ENCODE data around the gene ELF5.

The ELF5 gene

DNA sequence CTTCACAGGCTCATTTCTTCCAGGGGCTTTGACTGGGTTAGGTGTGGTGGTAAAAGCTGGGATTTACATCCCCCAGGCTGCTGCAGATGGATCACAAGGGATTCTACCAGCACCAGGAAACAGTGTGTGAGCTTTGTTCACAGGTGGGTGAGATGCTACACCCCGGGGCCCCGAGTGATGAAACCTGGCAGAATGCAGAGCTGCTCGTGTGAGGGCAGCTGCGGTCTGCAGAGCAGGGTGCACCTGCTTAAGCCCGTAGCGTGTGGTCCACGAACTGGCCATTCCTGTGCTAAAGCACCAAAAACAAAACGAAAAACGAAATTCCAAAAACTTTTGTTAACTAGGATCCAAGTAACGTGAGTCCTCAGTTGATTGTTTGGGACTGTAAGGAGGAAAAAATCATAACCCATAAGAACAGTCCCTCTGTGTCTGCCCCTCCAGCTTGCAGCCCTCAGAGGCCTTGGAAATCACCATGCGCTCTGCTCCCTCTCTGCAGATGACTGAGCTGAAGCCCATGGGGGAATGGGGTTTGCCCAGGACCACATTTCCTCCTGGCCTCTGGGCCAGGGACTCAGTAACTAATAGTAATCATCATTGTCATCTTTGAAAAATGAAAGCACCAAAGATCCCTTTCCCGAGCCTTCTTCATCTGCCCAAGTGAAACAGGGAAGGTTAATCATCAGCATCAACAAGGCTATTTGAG, 24.6 kb downstream of the ELF5 start:
- no peak for DNase-seq

DNA sequence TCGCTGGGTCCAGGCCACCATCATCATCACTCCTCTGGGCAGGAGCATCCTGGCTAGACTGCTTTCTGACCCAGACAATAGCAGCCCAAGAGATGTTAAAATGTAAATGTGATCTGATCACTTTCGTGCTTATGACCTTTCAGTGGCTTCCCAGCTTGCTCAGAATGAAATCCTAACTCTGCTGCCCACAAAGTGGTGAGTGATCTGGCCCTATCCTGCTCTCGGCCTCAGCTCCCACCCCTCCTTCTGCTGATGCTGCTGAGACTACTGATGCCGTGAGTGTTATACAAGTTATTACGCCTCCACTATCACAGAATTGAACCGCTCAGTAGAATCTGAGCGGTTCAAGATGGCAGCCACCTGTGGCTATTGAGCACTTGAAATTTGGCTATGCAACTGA, 26.2 kb downstream of the ELF5 start:
- no peak for DNase-seq

DNA sequence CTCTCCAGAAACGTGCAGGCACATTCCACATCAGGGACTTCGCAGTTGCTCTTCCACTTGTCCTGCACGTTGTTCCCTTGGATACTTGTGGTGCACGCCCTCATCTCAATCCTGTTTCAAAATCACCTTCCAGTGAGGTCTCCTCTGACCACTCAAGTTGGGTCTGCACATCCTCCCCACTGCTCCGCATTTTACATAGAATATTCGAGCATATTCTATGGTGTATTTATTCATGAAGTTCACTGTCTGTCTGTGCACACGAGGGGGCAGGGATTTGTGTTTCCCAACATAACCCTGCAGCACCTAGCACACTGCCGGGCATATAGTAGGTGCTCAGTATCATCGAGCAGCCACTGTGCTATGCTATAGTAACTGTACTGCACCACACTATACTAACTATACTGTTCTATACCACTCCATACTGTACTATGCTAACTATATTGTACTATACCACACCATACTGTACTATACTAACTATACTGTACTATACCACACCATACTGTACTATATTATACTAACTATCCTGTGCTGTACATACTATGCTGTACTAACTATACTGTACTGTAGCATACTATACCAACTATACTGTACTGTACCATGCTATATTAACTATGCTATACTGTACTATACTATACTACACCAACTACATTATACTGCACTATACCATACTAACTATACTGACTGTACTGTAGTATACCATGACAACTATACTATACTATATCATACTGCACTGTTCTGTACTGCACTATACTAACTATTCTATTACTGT, 30.3 kb downstream of the ELF5 start:
- no peak for DNase-seq

DNA sequence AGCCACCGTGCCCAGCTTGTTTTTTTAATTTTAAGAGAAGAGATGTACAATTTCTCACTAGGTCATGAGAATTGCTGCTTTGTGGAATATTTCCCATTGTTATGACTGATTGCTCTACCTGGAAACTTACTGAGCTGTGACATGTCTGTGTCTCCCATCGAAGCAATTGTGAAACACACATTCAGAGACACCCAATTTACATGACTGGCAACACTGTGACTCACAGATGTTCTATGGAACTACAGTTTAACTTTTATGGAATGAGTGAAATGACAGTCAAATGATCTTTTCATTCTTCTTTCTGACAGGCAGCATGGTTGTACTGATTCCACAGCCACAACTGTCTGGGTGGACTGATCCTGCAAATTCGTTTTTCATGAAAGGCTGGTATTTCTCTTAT, 32.3 kb downstream of the ELF5 start:
- DNase-seq: no peak

DNA sequence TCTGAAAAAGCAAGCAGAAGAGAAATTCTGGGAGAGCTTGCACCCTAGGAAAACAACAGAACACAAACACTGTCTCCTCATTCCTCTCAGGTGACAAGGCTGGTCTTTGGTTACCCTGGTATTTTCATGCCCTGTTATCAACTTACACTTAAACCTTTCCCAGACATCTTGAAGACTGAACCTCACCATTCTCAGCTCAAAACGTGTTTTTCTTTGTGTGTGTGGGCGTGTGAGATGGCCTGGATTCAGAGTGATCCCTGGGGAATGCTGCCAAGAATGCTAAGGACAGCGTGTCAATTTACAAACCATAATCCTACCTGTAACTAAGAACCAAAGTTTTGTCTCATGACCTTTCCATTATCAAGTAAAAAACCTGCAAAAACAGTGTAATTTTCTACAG, 33.3 kb downstream of the ELF5 start:
- DNase-seq: no peak

DNA sequence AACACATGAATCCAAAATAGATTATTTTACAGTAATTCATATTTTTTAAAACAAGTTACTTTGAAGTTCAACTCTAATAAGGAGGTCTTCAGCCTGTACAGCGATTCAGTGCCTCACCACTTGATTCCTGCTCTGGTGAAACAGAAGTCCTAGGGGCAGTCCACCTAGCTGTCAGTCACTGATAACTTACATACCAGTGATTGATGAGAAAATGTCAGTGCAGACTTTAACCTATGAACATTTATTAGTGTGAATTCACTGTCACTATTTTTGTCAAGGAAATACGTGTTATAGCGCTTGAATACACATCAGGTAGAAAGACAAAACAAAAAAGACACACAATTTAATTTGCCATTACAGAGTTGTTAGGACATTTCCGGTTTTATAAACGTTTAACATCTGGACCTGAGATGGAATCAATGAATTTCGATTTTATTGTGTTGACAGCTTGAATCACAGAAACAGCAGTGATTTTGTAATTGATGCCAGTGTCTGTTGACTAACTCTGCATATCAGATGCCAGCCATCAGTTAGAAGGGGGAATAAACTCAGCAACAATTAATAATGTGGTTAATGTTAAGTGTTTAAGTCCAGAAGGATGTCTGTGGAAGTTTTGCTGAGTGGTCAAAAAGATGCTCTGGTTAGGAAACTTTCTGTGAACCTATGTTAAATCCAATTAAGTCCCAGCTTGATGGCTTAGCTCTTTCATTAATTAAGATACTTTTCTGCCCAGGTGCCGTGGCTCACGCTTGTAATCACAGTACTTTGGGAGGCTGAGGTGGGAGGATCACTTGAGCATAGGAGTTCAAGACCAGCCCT, 34.5 kb downstream of the ELF5 start:
- DNase-seq: no peak

DNA sequence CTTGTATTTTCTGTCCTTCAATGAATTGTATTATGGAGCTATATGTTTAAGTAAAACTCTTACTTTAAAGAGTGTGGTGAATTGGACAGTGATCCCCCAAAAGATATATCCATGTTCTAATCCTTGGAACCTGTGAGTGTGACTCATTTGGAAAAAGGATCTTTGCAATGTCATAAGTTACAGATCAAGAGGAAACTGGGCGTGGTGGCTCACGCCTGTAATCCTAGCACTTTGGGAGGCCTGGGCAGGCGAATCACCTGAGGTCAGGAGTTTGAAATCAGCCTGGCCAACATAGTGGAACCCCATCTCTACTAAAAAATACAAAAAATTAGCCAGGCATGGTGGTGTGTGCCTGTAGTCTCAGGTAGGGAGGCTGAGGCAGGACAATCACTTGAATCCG, 36.7 kb downstream of the ELF5 start:
- DNase-seq: no peak

DNA sequence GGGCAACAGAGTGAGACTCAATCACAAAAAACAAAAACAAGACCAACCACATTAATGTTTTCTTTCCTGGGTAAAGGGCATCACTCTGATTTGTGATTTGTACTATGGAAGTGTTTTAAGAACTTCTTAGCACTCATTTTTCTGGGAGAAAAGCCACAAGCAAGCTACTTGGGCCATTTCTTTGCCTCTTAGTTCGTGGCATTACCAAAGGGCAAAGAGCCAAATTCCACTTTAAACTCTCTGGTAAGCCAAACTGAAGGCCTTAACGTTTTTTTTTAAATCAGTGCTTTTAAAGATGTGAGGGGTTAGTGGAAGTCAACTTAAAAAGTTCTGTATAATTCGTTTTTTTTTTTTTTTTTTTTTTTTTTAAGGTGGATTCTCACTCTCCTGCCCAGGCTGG, 37.9 kb downstream of the ELF5 start:
- DNase-seq: no peak

DNA sequence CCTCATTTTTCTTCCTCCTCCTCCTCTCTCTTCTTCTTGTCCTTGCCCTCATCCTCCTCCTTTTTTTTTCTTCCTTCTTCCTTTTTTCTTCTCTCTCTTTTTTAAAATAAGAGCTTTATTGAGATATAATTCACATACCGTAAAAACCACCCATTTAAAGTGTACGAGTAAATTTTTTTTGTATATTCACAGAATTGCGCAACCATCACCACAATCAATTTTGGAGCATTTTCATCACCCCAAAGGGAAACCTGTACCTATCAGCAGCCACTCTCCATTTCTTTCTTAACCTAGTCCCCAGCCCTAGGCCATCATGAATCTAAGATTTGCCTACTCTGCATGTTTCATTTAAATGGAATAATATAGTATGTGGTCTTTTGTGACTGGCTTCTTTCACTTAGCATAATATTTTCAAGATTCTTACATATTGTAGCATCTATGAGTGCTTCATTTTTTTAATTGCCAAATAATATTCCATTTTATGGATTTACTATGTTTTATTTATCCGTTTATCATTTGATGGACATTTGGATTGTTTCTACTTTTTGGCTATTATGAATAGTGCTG, 39.9 kb downstream of the ELF5 start:
- no peak for DNase-seq

DNA sequence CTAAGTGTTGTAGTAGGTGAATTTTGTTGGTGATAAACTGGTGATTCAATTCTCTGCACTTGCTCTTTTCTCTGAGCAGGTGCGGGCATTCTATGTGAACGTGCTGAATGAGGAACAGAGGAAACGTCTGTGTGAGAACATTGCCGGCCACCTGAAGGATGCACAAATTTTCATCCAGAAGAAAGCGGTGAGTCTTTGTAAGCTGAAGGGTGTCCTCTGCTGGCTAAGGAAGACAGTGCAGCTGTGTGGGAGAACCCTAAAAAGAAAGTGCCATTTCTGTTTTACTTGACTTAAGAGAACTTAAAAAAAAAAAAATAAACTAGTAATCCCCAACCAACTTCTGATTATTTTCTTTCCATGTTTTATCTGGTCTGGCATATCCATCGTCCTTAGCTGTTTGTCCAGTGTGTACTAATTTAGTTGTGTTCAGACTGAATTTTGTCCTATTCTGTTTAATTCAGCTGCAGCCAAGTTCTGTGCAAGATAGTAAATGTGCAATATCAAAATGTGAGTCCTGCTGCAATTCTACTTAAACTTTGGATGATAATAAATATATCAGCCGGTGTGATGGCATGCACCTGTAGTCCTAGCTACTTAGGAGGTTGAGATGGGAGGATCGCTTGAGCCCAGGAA, 45.3 kb downstream of the ELF5 start:
- no peak for DNase-seq

DNA sequence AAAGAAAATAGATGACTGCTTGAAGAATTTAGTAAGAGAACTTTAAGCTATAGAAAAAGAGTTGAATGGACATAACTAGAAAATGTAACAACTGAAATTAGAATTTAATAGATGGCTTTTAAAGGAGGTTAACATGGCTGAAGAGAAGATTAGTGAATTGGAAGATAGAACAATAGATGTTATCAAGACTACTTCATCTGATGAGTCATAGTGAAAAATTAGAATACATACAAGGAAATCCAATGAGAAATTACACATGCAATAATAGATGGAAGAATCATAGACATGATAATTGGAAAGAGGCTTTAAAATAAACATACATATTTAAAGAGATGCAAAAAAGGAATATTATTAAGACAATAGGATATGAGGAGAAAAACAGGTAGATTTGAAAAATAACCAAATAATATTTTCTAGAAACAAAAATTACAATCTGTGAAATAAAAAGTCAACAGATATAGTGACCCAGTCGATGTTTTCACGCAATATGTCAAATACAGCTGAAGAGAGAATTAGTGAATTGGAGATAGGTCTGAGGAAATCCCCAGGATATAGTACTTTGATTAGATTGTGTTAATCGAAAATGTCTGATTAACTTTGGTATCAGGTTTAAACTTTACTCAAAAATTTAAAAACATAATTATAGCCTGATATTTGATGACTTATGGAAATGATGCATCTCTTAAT, 46.6 kb downstream of the ELF5 start:
- DNase-seq: no peak

DNA sequence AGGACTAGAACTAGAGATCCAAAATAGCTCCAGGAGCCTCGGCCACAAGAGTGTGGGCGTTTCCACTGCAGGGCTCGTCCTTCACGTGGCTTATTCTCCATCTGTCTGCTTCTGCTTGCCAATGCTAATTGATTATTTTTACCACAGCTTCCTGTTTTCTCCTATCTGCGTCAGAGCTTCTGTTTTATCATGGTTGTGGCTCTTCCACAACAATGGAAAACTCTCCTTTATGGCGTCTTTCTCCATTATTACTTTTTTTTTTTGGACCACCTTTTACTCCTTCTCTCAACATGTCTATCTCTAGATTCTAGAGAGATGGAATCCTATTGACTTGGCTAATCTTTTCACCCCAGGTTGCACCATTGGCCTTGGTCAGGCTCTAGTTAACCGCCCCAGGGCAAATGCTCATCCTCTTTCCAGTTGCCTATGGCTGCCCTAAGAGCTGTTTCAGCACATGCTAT, 49.0 kb downstream of the ELF5 start:
- DNase-seq: no peak

DNA sequence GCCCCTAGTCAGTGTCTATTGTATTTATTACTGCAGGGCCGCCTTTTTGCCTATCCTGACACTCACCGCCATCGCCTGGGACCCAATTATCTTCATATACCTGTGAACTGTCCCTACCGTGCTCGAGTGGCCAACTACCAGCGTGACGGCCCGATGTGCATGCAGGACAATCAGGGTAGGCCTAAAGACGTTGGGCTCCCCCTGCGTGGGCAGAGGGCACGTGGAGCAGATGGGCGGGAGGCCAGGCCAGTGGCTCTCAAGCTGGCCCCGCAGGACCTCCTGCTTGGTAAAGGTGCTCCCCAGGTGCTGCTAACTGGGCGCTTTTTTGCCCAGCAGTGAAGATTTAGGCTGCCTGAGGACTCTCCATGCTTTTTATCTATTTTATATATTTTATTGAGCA, 52.4 kb downstream of the ELF5 start:
- no peak for DNase-seq

DNA sequence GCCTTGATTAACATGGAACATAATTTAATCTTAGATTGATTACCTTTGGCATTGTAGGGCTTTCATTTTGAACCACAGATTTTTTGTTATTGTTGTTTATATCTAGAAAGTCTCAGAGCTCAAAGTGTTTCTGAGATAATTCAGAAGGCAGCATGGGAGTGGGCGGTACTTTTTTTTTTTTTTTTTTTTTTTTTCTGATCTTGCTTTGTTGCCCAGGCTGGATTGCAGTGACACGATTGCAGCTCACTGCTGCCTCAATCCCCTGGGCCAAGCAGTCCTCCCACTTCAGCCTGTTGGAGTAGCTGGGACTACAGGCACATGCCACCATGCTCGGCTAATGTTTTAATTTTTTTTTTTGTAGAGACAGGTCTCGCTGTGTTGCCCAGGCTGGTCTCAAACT, 53.3 kb downstream of the ELF5 start:
- no peak for DNase-seq

DNA sequence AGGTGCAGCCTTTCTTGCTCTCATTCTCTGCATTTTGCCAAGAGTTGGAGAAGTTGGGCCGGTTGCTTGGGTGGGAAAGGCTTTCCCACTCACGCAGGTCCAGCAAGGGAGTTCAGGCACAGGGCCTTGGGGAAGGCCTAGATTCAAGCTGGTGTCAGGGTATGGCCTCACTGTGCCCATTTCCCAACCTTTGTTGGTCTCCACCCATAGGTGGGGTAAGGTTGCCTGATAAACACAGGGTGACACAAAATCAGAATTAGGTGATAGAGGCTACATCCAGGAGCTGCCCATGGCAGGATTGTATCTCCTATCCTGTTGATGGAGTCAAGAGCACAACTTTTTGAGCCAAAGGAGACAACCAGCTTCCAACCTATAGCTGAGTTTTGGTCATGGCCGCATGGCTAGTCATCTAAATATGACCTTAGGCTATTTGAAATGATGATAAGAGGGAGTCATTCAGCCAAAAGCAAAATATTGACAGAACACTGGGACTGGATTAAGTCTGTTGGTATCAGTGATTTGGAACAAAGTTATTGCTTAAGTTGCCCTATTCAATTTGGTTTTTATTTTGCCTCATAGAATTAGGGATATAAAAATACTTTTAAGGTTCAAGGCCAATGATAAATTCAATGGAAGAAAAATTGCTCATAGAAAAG, 54.0 kb downstream of the ELF5 start:
- no peak for DNase-seq

DNA sequence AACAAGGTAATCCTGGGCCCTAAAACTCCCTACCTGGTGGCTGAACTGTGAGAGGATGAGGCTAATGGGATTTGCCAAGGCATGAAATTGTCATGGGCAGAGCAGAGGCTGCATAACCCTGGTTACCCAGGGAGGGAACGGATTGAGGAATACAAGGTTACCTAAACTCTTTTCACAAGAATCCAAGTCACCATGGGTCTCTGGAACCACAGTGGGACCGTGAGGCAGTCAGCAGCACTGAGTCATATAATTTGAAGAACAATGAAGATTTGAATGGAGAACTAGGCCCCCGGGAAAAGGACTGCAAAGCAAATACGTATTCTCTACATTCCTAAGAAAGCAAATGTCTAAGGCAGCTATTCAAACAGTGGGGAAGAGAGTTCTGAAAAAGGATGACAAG, 55.1 kb downstream of the ELF5 start:
- no peak for DNase-seq

DNA sequence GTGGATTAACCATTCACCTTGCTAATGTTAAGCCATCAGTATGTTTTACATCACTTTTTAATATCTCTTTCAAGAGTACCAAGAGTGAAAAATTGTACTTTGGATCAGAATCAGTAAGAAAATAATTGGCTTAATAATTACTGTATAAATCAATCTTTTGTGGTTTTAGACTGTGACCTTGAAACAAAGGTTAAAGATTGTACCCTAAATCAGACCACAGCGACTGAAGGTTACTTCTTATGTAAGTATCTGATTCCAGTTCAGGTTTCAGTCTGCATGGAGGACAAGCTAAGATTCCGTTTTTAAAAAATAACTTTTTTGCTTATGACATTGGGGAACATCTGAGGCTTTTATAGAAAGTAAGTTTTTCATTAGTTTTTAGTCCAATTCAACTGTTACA, 56.0 kb downstream of the ELF5 start:
- DNase-seq: no peak

DNA sequence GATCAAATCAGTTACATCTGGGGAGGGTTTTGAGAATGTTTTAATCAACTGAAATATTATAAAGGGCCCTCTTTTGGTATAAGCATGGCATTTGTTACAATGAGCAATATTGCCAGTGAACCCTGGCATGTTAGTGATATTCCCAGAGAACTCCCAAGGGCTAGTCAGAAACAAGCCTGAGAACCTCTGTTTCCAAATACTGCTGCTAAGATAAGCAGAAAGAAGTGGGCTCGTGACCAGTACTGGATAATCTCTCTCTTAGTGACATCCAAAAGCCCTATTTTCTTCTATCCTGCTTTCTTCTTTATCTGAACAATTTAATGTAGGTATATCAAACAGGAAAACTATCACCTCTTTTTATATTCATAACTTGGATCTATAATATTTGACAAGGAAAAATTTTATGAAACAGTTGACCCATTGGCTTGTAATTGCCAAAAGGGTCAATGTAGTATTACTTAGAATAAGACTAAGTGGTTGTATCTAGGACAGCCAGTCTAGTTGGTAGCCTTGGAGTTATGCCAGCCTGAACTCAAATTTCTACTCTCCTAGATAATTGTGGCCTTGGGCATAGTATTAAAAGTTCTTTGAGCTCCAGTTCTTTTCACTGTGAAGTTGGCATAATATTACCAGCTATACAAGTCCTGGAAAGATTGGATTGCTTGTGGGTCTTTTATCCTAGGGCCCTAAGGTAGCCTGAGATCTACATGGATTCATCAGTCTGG, 59.1 kb downstream of the ELF5 start:
- DNase-seq: no peak

DNA sequence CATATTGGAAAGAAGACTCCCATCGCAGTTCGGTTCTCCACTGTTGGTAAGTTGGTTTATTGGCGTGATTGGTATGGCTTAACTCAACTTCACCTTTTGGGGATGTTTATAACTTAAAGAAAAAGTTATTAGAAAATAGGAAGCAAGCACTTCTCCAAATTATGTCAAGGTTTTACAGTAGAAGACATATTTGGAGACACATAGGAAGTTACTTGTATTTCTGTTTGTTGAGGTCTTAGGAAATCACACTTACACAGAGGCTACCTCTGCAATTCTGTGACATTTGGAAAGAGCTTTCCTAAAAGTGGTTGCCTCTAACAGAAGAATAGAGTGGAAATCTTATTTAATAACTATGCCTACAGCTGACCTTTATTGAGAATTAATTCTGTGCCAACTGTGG, 62.5 kb downstream of the ELF5 start:
- DNase-seq: no peak

DNA sequence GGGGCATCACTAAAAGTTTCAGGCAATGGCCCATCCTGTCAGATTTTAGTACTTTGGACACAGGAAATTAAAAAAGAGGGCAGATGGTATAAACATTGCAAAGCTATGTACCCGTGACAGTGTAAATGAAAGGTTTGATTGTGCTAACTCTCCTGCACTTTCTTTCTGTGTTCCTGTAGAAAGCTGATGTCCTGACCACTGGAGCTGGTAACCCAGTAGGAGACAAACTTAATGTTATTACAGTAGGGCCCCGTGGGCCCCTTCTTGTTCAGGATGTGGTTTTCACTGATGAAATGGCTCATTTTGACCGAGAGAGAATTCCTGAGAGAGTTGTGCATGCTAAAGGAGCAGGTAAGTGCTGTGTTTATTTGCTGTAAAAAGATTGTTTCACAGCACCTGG, 64.6 kb downstream of the ELF5 start:
- DNase-seq: no peak

Measured in activated effector memory CD4-positive, alpha-beta T cell treated with Interleukin-2 at 50 U/mL for 16 hours (primary cell).